H7 (cell line): ENCODE measurements around the gene RASL12. TPM values are rescaled to one million over a fixed set of nuclear protein-coding genes. Genes with fewer than 3 reads are reported as not detected.
"Not testable (repeated sequence)": the region's sequence is repeated elsewhere in the genome, so short reads cannot be mapped to it uniquely, and the experiment has no call there.

Experiments
- DNase-seq: peaks from one replicate; pipeline ENCODE4 v3.0.0; 2012
- H3K27me3 ChIP-seq: 2 replicates; pipeline ENCODE4 v1.6.0; 2011; ENCODE audit warnings: mild to moderate bottlenecking, low read length; ENCODE audit not compliant: control insufficient read depth, insufficient read depth
- H3K36me3 ChIP-seq: replicated peaks from 2 replicates; pipeline ENCODE4 v1.5.1; 2011; ENCODE audit warnings: low read length; ENCODE audit not compliant: control insufficient read depth, insufficient read depth
- H3K4me3 ChIP-seq: 2 replicates; pipeline ENCODE4 v1.5.1; 2011; ENCODE audit warnings: low read depth, mild to moderate bottlenecking, control low read depth, low read length, moderate library complexity; ENCODE audit not compliant: insufficient read depth
- total RNA-seq: library from RNA; depleted of rRNA; stranded (reverse); fragments of >200 nt; shearing (Covaris generic); gene quantifications from 2 replicates; pipeline ENCODE4 v1.2.3, GENCODE V29; 2014

RASL12 gene
- total RNA-seq, 1 experiment from 2014 or later, result 22.1 TPM

- H3K27me3 ChIP-seq, result no peaks in the 10 kb centered on the region
- no peak for DNase-seq
- H3K4me3 ChIP-seq, result no peak overlapping the region
- no peaks in the 10 kb centered on the region; the same call in 1 of the 2 replicates for H3K36me3 ChIP-seq
These were observed 28.9 kb upstream of the RASL12 start for GRCh38 chr15:65096481-65097385.

- Histone ChIP-seq H3K36me3 (no peaks in the 10 kb centered on the region; the same call in 1 of the 2 replicates), H3K27me3 (no peaks in the 10 kb centered on the region), H3K4me3 (no peak overlapping the region)
- no peak for DNase-seq
These were observed 27.9 kb upstream of the RASL12 start for GRCh38 chr15:65095747-65096104.

GRCh38 chr15:65095011-65095746 is 27.4 kb upstream of the RASL12 start:
- Histone ChIP-seq H3K27me3 (no peaks in the 10 kb centered on the region), H3K4me3 (no peak overlapping the region), H3K36me3 (no peaks in the 10 kb centered on the region; the same call in 1 of the 2 replicates)
- no peak for DNase-seq

GRCh38 chr15:65094294-65094995 is 26.7 kb upstream of the RASL12 start:
- no peaks in the 10 kb centered on the region; the same call in 1 of the 2 replicates for H3K36me3 ChIP-seq
- peak; percentile 38 for DNase-seq
- H3K27me3 ChIP-seq, result no peaks in the 10 kb centered on the region
- H3K4me3 ChIP-seq, result no peak overlapping the region

- not testable (repeated sequence) for DNase-seq, H3K27me3 ChIP-seq, H3K36me3 ChIP-seq, H3K4me3 ChIP-seq
These were observed 26.0 kb upstream of the RASL12 start for GRCh38 chr15:65093793-65094170.

GRCh38 chr15:65092911-65093792 is 25.4 kb upstream of the RASL12 start:
- H3K4me3 ChIP-seq, result no peak overlapping the region
- peak; percentile 31 for DNase-seq
- H3K27me3 ChIP-seq, result no peaks in the 10 kb centered on the region
- H3K36me3 ChIP-seq, result no peaks in the 10 kb centered on the region

- H3K4me3 ChIP-seq, result no peak overlapping the region
- no peaks in the 10 kb centered on the region for H3K36me3 ChIP-seq
- no peaks in the 10 kb centered on the region for H3K27me3 ChIP-seq
- DNase-seq, result peak; percentile 28
These were observed 24.4 kb upstream of the RASL12 start for GRCh38 chr15:65091946-65092770.

- no peak for DNase-seq
- Histone ChIP-seq H3K36me3 (no peaks in the 10 kb centered on the region), H3K4me3 (no peak overlapping the region), H3K27me3 (no peaks in the 10 kb centered on the region)
These were observed 21.5 kb upstream of the RASL12 start for GRCh38 chr15:65089206-65089824.

GRCh38 chr15:65088643-65089021 is 20.8 kb upstream of the RASL12 start:
- no peak for DNase-seq
- no peaks in the 10 kb centered on the region for H3K36me3 ChIP-seq

GRCh38 chr15:65087873-65088642 is 20.3 kb upstream of the RASL12 start:
- Histone ChIP-seq H3K27me3 (no peaks in the 10 kb centered on the region), H3K36me3 (no peaks in the 10 kb centered on the region), H3K4me3 (no peak overlapping the region)
- peak; percentile 44 for DNase-seq

More at GRCh38 chr15:65088643-65089021, 20.8 kb upstream of the RASL12 start:
- no peak overlapping the region for H3K4me3 ChIP-seq
- H3K27me3 ChIP-seq, result no peaks in the 10 kb centered on the region

- no peak for DNase-seq
- Histone ChIP-seq H3K27me3 (no peaks in the 10 kb centered on the region), H3K36me3 (no peaks in the 10 kb centered on the region), H3K4me3 (no peak overlapping the region)
These were observed 19.6 kb upstream of the RASL12 start for GRCh38 chr15:65087411-65087810.

GRCh38 chr15:65086680-65087111 is 18.9 kb upstream of the RASL12 start:
- peak; percentile 64 for DNase-seq
- H3K36me3 ChIP-seq, result no peaks in the 10 kb centered on the region
- H3K4me3 ChIP-seq, result no peak overlapping the region
- H3K27me3 ChIP-seq, result no peaks in the 10 kb centered on the region
